CD4-positive, alpha-beta T cell treated with Interleukin-6 at 100 ng/mL for 8 hours (primary cell): Measurements from ENCODE around the gene SPSB4.
"Not testable (repeated sequence)": the region's sequence is repeated elsewhere in the genome, so short reads cannot be mapped to it uniquely, and the experiment has no call there.

ENCODE experiments used
- DNase-seq: peaks from one replicate; pipeline ENCODE4 v3.0.0-alpha.2; 2020; ENCODE audit warnings: mixed read lengths, low spot score

SPSB4 gene

GRCh38 chr3:141050576-141051442, at the start of gene SPSB4:
Gene SPSB4, plus strand, starts transcription at chr3:141051347. Its CDS starts 14,758 bp downstream, at chr3:141066105.
- no peak for DNase-seq

- DNase-seq, result no peak
Measured at GRCh38 chr3:141006344-141006743, 44.8 kb upstream of the SPSB4 start.

GRCh38 chr3:141009496-141009895, 41.7 kb upstream of the SPSB4 start:
- DNase-seq, result no peak

GRCh38 chr3:141011232-141011996, 39.7 kb upstream of the SPSB4 start:
- peak; percentile 46 for DNase-seq

- DNase-seq, result no peak
Measured at GRCh38 chr3:141011997-141012262, 39.2 kb upstream of the SPSB4 start.

DNA sequence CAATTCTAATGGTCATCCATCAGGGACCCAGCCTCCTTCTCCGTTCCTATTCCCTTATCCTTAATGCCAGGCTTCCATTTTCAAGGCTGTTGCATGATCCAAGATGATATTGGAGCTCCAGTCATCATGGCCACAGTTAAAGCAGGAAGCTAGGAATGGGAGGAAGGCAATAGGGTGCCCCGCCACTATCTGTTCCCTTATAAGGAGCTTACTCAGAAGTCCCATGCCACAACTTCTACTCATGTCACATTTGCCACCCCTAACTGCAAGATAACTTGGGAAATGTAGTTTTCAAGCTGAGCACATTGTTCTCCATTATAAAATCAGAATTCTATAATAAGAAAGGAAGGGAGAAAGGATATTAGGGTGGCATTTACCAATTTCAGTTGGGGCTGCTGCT, 38.6 kb upstream of the SPSB4 start:
- no peak for DNase-seq

DNA sequence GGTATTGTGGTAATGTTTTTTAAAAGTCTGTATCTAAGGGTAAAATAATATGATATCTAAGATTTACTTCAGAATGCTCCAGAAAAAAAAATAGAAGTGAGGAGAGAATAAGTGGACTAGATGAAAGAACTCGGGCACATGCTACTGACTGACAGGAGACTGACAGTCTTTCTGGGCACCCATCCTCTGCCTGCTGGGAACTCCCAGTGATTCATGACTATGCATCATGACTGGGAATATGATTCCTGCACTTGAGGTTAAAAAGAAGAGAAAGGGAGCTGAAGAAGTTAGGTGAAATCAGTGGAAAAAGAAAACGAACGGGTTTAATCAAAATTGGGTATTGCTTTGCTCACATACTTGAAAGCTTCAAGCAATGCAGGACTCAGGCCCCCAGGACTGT, 35.7 kb upstream of the SPSB4 start:
- no peak for DNase-seq

- not testable (repeated sequence) for DNase-seq
Measured at GRCh38 chr3:141017366-141018322, 33.5 kb upstream of the SPSB4 start.

DNA sequence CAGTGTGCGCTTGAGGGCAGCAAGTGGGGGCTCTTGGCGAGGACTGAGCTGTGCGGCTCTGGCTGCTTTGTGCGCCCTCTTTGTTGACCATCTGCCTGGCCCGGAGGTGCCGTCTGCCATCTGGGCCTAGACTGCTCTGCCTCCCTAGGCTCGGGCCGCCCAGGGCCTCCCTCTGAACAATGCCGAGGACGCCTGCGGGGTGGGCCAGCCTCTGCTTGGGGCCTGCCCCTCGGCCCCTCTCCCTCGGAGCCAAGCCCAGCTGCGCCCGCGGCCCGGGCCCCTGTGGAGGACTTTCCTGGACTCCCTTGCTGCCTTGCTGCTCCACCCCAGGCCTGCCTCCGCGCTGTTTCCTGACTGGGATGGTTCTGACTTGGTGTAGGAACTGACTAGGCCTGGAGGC, 31.9 kb upstream of the SPSB4 start:
- DNase-seq, result no peak

DNA sequence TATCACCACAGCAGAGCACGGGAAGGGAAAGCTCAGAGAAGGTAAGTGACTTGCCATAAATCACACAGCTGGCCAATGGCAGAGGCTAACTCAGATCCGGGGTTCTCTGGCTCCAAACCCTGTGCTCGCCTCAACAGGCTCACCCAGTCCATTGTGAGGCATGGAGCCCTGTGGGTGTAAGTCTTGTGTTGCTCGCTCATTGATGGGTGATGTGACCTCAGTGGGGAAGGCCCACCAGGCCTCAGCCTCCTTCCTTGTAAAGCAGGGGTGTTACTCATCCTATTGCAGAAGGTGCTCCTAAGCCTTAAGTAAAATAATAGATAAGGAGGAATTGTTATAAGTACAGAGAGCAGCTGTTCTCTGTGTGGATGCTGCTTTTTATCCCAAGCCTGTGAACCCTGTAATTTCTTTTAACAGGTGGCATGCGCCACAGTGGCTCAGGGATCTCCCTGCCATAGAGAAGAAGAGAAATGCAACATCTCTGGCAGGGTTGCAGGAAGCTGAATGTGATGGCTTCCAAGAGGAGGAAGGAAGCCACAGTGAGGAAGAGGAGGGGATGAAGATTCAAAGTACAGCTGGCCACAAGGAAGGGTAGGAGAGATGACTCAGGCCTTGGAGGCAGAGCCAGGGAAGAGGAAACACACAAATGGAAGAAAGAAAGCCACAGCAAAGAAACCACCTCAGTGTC, 30.9 kb upstream of the SPSB4 start:
- DNase-seq, result no peak

- DNase-seq, result no peak
Measured at GRCh38 chr3:141021261-141021660, 29.9 kb upstream of the SPSB4 start.

DNA sequence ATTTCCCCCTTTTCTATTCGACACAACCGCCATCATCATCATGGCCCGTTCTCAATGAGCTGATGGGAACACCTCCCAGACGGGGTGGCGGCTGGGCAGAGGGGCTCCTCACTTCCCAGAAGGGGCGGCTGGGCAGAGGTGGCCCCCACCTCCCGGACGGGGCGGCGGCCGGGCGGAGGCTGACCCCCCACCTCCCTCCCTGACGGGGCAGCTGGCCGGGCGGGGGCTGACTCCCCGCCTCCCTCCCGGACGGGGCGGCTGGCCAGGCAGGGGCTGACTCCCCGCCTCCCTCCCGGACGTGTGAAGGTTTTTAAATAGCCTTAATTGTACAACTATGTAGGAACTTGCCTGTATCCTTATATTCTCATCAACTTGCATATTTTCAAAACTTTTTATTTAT, 20.9 kb upstream of the SPSB4 start:
- no peak for DNase-seq

- no peak for DNase-seq
Measured at GRCh38 chr3:141039589-141039988, 11.6 kb upstream of the SPSB4 start.

DNA sequence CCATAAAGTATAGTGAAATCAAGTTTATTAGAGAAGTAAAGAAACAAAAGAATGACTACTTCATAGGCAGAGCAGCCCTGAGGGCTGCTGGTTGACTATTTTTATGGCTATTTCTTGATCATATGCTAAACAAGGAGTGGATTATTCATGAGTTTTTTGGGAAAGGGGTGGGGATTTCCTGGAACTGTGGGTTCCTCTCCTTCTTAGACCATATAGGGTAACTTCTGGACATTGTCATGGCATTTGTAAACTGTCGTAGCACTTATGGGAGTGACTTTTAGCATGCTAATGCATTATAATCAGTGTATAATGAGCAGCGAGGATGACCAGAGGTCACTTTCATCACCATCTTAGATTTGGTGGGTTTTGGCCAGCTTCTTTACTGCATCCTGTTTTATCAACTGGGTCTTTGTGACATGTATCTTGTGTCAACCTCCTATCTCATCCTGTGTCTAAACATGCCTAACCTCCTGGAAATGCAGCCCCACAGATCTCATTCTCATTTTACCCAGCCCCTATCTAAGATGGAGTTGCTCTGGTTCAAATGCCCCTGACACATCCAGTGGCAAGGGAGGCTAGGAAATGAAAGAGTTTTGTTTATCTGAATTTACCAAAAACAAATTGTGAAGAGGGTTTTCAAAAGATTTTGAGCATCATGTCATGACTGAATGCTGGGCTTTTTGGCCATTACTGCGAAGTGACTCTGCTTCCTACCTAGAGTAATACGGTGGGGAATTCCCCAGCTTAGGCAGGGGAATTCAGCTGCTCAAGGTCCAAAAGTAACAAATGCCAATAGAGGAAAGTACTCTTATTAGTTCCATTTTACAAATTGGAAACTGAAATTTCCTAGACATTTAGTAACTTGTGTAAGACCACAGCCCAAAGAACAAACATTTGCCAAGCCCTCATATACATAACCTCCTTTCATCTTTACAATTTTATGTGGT, 6.2 kb upstream of the SPSB4 start:
- no peak for DNase-seq

DNA sequence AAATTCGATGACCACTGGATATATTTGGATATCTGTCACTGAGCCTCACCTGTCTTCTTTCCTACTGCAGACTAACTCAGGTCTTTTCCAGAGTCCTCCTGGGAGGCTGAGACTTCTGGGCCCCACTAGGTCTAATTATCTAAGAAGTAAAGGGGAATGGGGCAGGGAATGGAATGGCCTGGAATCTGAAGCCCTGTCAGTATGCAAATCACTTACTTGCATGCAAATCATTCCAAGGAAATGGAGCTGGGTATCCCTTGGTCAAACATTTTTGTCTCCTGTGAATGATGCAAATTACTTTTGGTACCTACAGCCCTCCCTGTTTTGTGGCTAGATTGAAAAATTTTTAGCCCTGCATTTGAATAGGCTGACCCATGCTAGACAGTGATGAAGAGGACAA, 5.3 kb upstream of the SPSB4 start:
- no peak for DNase-seq

DNA sequence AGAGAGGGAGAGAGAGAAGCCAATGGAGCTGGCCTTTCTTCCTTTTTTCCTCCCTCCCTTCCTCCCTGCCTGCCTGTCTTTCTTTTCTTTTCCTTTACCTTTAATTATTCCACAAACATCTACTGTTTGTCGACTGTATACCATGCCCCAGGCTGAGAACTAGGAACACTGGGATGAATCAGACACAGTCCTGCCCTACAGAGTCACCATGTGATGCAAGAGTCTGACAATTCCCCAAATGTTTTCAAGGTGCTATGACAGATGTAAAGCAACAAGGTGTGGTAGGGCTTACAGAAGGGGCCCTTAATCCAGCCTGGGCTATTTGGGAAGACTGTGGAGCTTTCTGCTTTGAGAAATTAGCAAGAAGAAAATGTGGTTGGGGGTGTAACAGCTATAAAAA, 4.0 kb upstream of the SPSB4 start:
- DNase-seq, result no peak

DNA sequence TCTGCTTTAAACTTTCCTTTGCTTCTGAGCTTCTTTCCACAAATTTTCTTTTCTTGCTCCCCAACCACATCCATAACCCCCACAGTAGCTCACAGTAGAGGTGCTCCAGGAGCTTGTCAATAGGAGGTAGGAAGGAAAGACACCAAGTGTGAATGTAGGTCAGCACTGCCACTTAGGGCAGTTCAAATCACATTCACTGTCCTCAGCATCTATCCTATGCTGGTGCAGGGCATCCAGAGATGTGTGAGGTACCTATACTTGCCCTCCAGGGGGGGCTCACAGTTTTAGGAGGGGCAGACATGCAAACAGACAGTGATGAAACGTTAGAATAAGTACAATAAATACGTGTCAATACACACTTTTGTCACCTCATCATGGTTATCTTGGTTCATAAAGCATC, 1.5 kb upstream of the SPSB4 start:
- DNase-seq, result no peak

DNA sequence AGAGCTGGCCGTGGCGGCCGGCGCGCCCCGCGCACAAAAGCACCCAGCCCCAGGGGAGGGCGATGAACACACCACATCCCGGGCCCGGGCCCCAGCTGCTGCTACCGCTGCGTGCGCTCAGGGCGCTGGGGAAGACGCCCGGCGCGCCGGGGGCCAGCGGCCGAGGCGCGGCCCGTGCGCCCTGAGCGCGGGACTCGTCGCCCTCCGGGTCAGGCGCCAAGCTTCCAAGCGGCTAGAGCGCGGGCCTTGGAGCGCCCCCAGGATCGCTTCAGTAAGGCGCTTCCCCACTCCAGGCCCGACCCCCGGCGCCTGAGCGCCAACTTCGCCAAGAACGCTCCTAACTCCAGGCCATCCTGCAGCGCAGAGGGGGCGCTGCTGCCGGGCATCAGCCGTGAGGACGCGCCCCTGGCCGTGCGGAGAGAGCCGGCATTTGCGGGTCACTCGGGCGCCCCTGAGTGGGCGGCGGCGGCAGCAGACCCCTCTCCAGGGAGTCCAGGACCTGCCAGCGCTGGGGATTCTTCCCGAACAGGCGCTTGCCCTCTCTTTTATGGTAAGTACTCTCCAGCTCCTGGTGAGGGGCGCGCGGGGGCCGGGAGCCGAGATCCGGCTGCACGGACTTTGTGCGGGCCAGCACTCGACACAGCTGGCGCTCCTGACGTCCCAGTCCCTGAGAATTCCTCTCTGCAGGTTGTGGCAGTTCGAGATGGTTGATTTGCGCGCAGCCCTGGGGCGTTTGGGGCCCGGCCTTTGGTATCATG, 475 bp downstream of the SPSB4 start:
- no peak for DNase-seq

DNA sequence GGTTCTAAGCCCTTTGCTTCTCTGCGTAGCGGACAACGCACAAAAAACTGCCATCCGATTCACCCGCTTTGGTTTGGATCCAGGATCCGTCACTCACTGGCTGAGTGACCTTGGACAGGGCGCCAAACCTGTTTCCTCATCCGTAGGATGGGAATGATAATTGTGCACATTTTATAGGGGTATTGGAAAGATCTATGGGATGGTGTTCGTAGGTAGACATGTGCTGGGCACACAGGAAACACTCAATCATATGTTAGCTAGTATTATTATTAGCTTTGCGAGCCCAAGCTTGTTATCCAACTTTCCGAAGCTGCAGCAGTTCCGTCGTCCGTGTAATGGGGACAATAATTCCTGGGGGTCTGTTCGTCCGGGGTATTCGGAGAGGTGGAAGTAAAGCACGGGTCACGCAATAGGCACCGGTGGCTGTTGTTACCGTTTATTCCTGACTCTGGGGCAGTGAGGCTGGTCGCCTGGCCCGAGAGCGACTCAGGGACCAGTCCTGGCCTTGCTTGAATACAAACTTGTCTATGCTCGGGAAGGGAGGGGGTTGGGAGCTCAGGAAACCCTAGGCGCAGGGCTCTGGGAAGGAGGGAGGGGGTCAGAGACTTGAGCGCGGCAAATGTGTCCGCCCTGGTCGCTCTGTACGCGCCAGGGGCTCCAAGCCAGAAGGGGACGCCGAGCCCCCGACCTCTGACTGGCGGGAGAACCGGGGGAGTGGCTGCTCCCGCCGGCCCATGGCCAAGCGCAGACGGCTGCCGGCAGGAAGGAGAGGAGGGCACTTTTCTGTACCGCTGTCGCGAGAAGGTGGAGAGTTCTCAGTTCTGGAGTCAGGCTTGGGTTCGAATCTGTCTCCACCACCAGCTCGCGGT, 1.3 kb downstream of the SPSB4 start:
- DNase-seq, result no peak
